ENCODE measurements around the gene RALY.

The RALY gene

GRCh38 chr20:33954504-33954903, 39.2 kb upstream of the RALY start:
- DNase-seq (ENCODE audit: low read depth in 2 of 2): no peak
- TF ChIP-seq CTCF (IDR thresholded peaks at IDR 0.05; ENCODE audit: low read depth, low read length): no peak
- no peak overlapping the region for H3K4me3 ChIP-seq (replicated peaks in 1 of 2; ENCODE audit: low read depth in 2 of 2, low read length in 2 of 2)

DNA sequence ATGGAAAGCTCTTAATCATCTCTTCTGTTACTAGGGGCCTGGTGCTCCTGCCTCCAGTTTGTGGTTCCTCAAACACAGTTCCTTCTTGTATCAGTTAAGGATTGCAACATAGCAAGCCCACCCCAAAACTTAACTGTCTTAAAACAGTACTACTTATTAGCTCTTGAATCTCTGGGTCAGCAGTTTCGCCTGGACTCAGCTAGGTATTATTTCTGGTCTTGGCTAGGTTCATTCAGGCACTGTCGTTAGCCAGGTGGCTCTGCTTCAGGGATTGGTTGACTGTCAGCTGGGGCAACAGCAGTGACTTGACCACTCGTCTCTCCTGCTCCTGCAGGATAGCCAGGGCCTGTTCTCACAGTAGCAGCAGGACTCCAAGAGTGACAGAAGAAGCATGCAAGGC, 30.0 kb upstream of the RALY start:
- H3K4me3 ChIP-seq (replicated peaks in 1 of 2; ENCODE audit: low read depth in 2 of 2, low read length in 2 of 2): no peak overlapping the region
- TF ChIP-seq CTCF (IDR thresholded peaks at IDR 0.05; ENCODE audit: low read depth, low read length): no peak
- DNase-seq (ENCODE audit: low read depth in 2 of 2): no peak

DNA sequence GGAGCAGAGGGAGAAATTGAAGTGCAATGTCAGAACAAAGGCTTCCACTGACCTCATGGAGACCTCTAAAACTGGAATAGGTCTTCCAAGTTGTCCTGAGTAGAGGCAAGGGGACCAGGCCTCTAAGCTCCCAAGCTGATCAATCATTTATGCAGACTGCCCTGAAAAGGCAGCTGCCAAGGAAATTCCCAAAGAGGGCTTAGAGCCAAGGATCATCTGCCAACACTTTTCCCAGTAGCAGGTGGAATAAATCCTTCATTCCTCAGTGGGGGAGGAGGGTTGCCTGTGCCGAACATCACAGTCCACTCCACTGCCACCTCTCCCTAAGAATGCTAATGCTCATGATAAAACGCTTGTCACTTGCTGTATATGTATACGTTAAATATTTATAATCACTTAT, 29.3 kb upstream of the RALY start:
- no peak for DNase-seq (ENCODE audit: low read depth in 2 of 2)
- no peak overlapping the region for H3K4me3 ChIP-seq (replicated peaks in 1 of 2; ENCODE audit: low read depth in 2 of 2, low read length in 2 of 2)
- TF ChIP-seq CTCF (IDR thresholded peaks at IDR 0.05; ENCODE audit: low read depth, low read length): no peak

DNA sequence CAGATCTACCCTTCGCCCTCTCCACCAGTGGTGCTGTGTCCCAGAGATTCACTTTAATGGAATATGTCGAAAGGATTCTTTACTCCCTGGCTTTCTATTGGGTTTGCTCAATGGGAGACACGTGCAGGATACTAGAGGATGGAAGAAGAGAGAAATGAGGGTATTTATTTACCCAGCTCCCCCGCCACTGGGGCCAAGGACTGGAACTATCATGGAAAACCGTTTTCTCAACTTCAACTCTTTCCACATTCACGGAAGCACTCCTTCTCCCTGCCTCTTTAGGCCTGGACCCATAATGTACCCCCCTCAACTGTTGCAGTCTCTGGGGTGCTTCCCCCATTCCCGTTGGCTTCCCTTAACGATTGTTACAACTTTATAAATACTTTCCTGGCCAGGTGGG, 26.6 kb upstream of the RALY start:
- no peak for TF ChIP-seq CTCF (IDR thresholded peaks at IDR 0.05; ENCODE audit: low read depth, low read length)
- no peak for DNase-seq (ENCODE audit: low read depth in 2 of 2)
- no peak overlapping the region for H3K4me3 ChIP-seq (replicated peaks in 1 of 2; ENCODE audit: low read depth in 2 of 2, low read length in 2 of 2)

GRCh38 chr20:33969563-33969962, 24.1 kb upstream of the RALY start:
- no peak for DNase-seq (ENCODE audit: low read depth in 2 of 2)
- no peak for TF ChIP-seq CTCF (IDR thresholded peaks at IDR 0.05; ENCODE audit: low read depth, low read length)
- no peak overlapping the region for H3K4me3 ChIP-seq (replicated peaks in 1 of 2; ENCODE audit: low read depth in 2 of 2, low read length in 2 of 2)

DNA sequence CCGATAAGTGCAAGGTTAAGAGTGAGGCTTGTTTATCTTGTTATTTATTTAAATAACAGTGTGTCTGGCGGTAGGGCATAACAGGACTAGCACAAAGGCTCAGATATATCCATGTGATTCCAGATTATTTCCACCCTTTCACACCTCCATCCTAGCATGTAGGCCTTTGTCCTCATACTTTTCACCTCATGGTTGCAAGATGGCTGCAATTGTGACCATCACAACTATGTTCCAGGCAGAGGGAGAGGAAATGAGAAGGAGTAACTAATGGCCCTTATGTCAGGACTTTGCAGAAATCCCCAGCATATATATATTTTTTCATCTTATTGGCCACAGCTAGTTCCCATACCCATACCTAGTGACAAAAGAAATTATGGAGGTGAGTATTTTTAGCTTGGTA, 23.5 kb upstream of the RALY start:
- no peak for TF ChIP-seq CTCF (IDR thresholded peaks at IDR 0.05; ENCODE audit: low read depth, low read length)
- no peak overlapping the region for H3K4me3 ChIP-seq (replicated peaks in 1 of 2; ENCODE audit: low read depth in 2 of 2, low read length in 2 of 2)
- no peak for DNase-seq (ENCODE audit: low read depth in 2 of 2)

GRCh38 chr20:33971147-33971975, 22.4 kb upstream of the RALY start:
- no peak for TF ChIP-seq CTCF (IDR thresholded peaks at IDR 0.05; ENCODE audit: low read depth, low read length)
- DNase-seq (ENCODE audit: low read depth in 2 of 2): peak in 1 of 2 donors; percentile 59
- H3K4me3 ChIP-seq (replicated peaks in 1 of 2; ENCODE audit: low read depth in 2 of 2, low read length in 2 of 2): no peak overlapping the region

Data from cardiac fibroblast (primary cell).